HG03135 (cell line): ENCODE data around the gene PLEKHM1.
"Not testable (repeated sequence)": the region's sequence is repeated elsewhere in the genome, so short reads cannot be mapped to it uniquely, and the experiment has no call there.

Experiments
- ATAC-seq: cut with Tn5 transposase; IDR thresholded peaks from one replicate; pipeline ENCODE4 v1.9.1; 2021; ENCODE audit warnings: mild to moderate bottlenecking, moderate library complexity; ENCODE audit not compliant: unreplicated experiment

PLEKHM1 gene

GRCh38 chr17:45444301-45444700 lies 46.2 kb downstream of the PLEKHM1 start:
- not testable (repeated sequence) for ATAC-seq

GRCh38 chr17:45443371-45444260 lies 46.9 kb downstream of the PLEKHM1 start:
- ATAC-seq, result not testable (repeated sequence)

- ATAC-seq, result no peak
These were observed 48.8 kb downstream of the PLEKHM1 start for GRCh38 chr17:45441526-45442310.

GRCh38 chr17:45440839-45441515 lies 49.5 kb downstream of the PLEKHM1 start:
- ATAC-seq, result peak; percentile 70

GRCh38 chr17:45440161-45440778 lies 50.3 kb downstream of the PLEKHM1 start:
- no peak for ATAC-seq

GRCh38 chr17:45438931-45439610 lies 51.5 kb downstream of the PLEKHM1 start:
- no peak for ATAC-seq

- ATAC-seq, result no peak
These were observed 52.8 kb downstream of the PLEKHM1 start for GRCh38 chr17:45437465-45438283.

- ATAC-seq, result no peak
These were observed 53.7 kb downstream of the PLEKHM1 start for GRCh38 chr17:45436625-45437464.

GRCh38 chr17:45436161-45436560 lies 54.4 kb downstream of the PLEKHM1 start:
- ATAC-seq, result no peak

- ATAC-seq, result no peak
These were observed 55.0 kb downstream of the PLEKHM1 start for GRCh38 chr17:45435481-45435880.

GRCh38 chr17:45433159-45433535 lies 57.4 kb downstream of the PLEKHM1 start:
- ATAC-seq, result no peak

GRCh38 chr17:45432405-45433158 lies 57.9 kb downstream of the PLEKHM1 start, which contains the start of gene ARHGAP27:
Gene ARHGAP27, minus strand, starts transcription at chr17:45432870. Its CDS starts 2,591 bp downstream, at chr17:45430279.
- ATAC-seq, result no peak

GRCh38 chr17:45431531-45432404 lies 58.8 kb downstream of the PLEKHM1 start:
- peak; percentile 49 for ATAC-seq

- ATAC-seq, result peak; percentile 24
These were observed 59.6 kb downstream of the PLEKHM1 start for GRCh38 chr17:45430738-45431530.

GRCh38 chr17:45430006-45430737 lies 60.3 kb downstream of the PLEKHM1 start:
- ATAC-seq, result no peak
